SU-DHL-6 (cell line): ENCODE data around the gene SIGLEC14.
"Not testable (repeated sequence)": the region's sequence is repeated elsewhere in the genome, so short reads cannot be mapped to it uniquely, and the experiment has no call there.

Experiments
- H2AFZ ChIP-seq: fragments of 200-600 bp; sonication (generic); 2 replicates; pipeline ENCODE4 v1.6.1; 2014; ENCODE audit warnings: low read depth, mild to moderate bottlenecking, moderate library complexity, mixed read lengths, antibody characterized with exemption, low read length; ENCODE audit not compliant: severe bottlenecking
- H3F3A ChIP-seq: fragments of 200-600 bp; shearing (Covaris generic); 2 replicates; pipeline ENCODE4 v1.6.0; 2016; ENCODE audit warnings: antibody characterized with exemption, mild to moderate bottlenecking; ENCODE audit not compliant: insufficient read depth
- H3K27ac ChIP-seq: fragments of 200-600 bp; sonication (generic); 2 replicates; pipeline ENCODE4 v1.5.1; 2016; ENCODE audit warnings: low read depth, mild to moderate bottlenecking, low read length, moderate library complexity, mixed read lengths
- H3K27me3 ChIP-seq: fragments of 200-600 bp; sonication (generic), shearing (Covaris generic); 2 replicates; pipeline ENCODE4 v1.6.0; 2014; ENCODE audit warnings: mild to moderate bottlenecking, low read length
- H3K36me3 ChIP-seq: fragments of 200-600 bp; sonication (generic); 2 replicates; pipeline ENCODE4 v1.6.1; 2014; ENCODE audit warnings: mild to moderate bottlenecking, low read length, mixed read lengths
- H3K4me2 ChIP-seq: fragments of 300-600, 200-600 bp; shearing (Covaris generic), sonication (generic); 2 replicates; pipeline ENCODE4 v1.6.0; 2014; ENCODE audit warnings: low read length, low read depth, mild to moderate bottlenecking; ENCODE audit not compliant: poor library complexity, severe bottlenecking
- H3K4me3 ChIP-seq: fragments of 200-600 bp; sonication (generic); 2 replicates; pipeline ENCODE4 v1.5.1; 2014; ENCODE audit warnings: antibody characterized with exemption, low read length, mild to moderate bottlenecking, mixed read lengths; ENCODE audit not compliant: insufficient read depth, poor library complexity, severe bottlenecking
- H3K79me2 ChIP-seq: fragments of 200-600 bp; sonication (generic); 2 replicates; pipeline ENCODE4 v1.6.1; 2014; ENCODE audit warnings: mild to moderate bottlenecking, low read length, moderate library complexity; ENCODE audit not compliant: insufficient read depth
- H3K9ac ChIP-seq: fragments of 200-600 bp; sonication (generic); 2 replicates; pipeline ENCODE4 v1.7.0; 2014; ENCODE audit warnings: mild to moderate bottlenecking, low read length
- H3K9me2 ChIP-seq: fragments of 200-600 bp; sonication (generic); replicated peaks from 2 replicates; pipeline ENCODE4 v1.6.1; 2014; ENCODE audit warnings: low read length; ENCODE audit not compliant: insufficient read depth
- H3K9me3 ChIP-seq: fragments of 200-600 bp; sonication (generic); 2 replicates; pipeline ENCODE4 v1.6.1; 2014; ENCODE audit warnings: low read length, mixed read lengths; ENCODE audit not compliant: insufficient read depth
- H4K20me1 ChIP-seq: fragments of 200-600 bp; sonication (generic); 2 replicates; pipeline ENCODE4 v1.6.1; 2014; ENCODE audit warnings: low read depth, mild to moderate bottlenecking, antibody characterized with exemption, low read length, moderate library complexity, mixed read lengths
- CTCF ChIP-seq: fragments of 200-600 bp; sonication (generic); IDR thresholded peaks from one replicate; pipeline ENCODE4 v1.5.1; 2017; ENCODE audit warnings: antibody characterized with exemption, mild to moderate bottlenecking, low read length, moderate library complexity; ENCODE audit not compliant: insufficient read depth, poor library complexity, severe bottlenecking
- EZH2phosphoT487 ChIP-seq: fragments of 200-600 bp; sonication (generic), shearing (Covaris generic); conservative IDR thresholded peaks from 2 replicates; pipeline ENCODE4 v1.6.1; 2018; ENCODE audit warnings: mild to moderate bottlenecking, antibody characterized with exemption, low read length, moderate library complexity, mixed read lengths

Gene SIGLEC14

GRCh38 chr19:51646730-51647129 is at the start of gene SIGLEC14:
TSS of gene SIGLEC14 (minus strand) at chr19:51646825. CDS start at chr19:51646759, 66 bp downstream.
- not testable (repeated sequence) for H3K4me2 ChIP-seq, H4K20me1 ChIP-seq, H3K9me2 ChIP-seq, H3K79me2 ChIP-seq, H3F3A ChIP-seq, H3K27me3 ChIP-seq, H3K27ac ChIP-seq, H3K4me3 ChIP-seq, H3K9ac ChIP-seq, H2AFZ ChIP-seq, H3K36me3 ChIP-seq, H3K9me3 ChIP-seq

GRCh38 chr19:51695702-51696315 is 49.2 kb upstream of the SIGLEC14 start:
- H3K9me2 ChIP-seq = no peaks in the 10 kb centered on the region
- H3K79me2 ChIP-seq = no peaks in the 10 kb centered on the region
- H3K36me3 ChIP-seq = no peaks in the 10 kb centered on the region
- TF ChIP-seq CTCF (no peak), EZH2phosphoT487 (no peak)
- H4K20me1 ChIP-seq = no peaks in the 10 kb centered on the region
- no peaks in the 10 kb centered on the region for H3K27me3 ChIP-seq
- H3K9ac ChIP-seq = no peak overlapping the region
- no peak overlapping the region for H3K4me2 ChIP-seq
- H3K4me3 ChIP-seq = no peak overlapping the region
- no peaks in the 10 kb centered on the region for H3F3A ChIP-seq
- no peaks in the 10 kb centered on the region for H3K9me3 ChIP-seq
- no peak overlapping the region for H3K27ac ChIP-seq
- no peak overlapping the region for H2AFZ ChIP-seq

- Histone ChIP-seq H3K27ac (no peak overlapping the region), H3F3A (no peaks in the 10 kb centered on the region), H3K4me3 (no peak overlapping the region), H4K20me1 (no peaks in the 10 kb centered on the region), H3K36me3 (no peaks in the 10 kb centered on the region), H3K79me2 (no peaks in the 10 kb centered on the region), H3K9ac (no peak overlapping the region), H2AFZ (no peak overlapping the region), H3K27me3 (no peaks in the 10 kb centered on the region), H3K9me2 (no peaks in the 10 kb centered on the region), H3K4me2 (no peak overlapping the region), H3K9me3 (no peaks in the 10 kb centered on the region)
- TF ChIP-seq CTCF (no peak), EZH2phosphoT487 (no peak)
Observed at GRCh38 chr19:51695088-51695487, 48.5 kb upstream of the SIGLEC14 start.

GRCh38 chr19:51694318-51695085 is 47.9 kb upstream of the SIGLEC14 start:
- Histone ChIP-seq H3K27me3 (no peaks in the 10 kb centered on the region), H3K9me2 (no peaks in the 10 kb centered on the region), H3K4me2 (no peak overlapping the region), H3K9ac (no peak overlapping the region), H3K9me3 (no peaks in the 10 kb centered on the region), H4K20me1 (no peaks in the 10 kb centered on the region), H2AFZ (no peak overlapping the region), H3K4me3 (no peak overlapping the region), H3K36me3 (no peaks in the 10 kb centered on the region), H3K79me2 (no peaks in the 10 kb centered on the region), H3F3A (no peaks in the 10 kb centered on the region), H3K27ac (no peak overlapping the region)
- no peak for TF ChIP-seq EZH2phosphoT487
- TF ChIP-seq CTCF = no peak
